ENCODE measurements around the gene DMD. TPM values are rescaled to one million over a fixed set of nuclear protein-coding genes. Genes with fewer than 3 reads are reported as not detected.
"Not testable (repeated sequence)": the region's sequence is repeated elsewhere in the genome, so short reads cannot be mapped to it uniquely, and the experiment has no call there.

Gene DMD
- total RNA-seq, 6 experiments from 2014 or later = 18.7 to 43.4 (median 32.9) TPM

DNA sequence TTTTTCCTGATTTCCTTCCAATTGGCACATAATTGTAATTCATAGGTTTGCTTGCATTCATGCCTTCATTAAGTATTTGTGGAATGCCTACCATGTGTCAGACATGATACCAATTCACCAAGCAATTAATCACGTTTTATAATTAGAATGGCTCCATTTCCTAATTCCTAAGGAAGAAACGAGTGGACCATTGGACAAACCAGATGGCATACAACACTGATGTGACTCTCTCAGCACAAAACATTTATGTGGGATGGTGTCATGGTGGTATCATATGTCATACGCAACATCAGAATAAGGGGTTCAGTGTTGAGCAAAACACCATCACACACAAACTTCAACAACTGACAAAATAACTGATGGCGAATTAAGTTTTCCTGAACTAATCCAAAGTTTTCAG, 502.8 kb downstream of the DMD start:
- Histone ChIP-seq H3K9me3 (no peaks in the 10 kb centered on the region), H3K36me3 (no peaks in the 10 kb centered on the region), H3K27me3 (no peaks in the 10 kb centered on the region), H3K4me3 (no peak overlapping the region), H3K4me1 (no peaks in the 10 kb centered on the region), H3K27ac (no peak overlapping the region)
- intact Hi-C loops (cut with DNase I) = no loop called here
- ATAC-seq (no peak), DNase-seq (no peak)
- WGBS (ENCODE audit: insufficient coverage, low coverage, low lambda C conversion rate, missing lambda C conversion rate) = 49% methylated on average over 4 of the region's 4 CpGs
- no peak for TF ChIP-seq POLR2A (IDR thresholded peaks at IDR 0.05)
- TF ChIP-seq, protein P1, sequence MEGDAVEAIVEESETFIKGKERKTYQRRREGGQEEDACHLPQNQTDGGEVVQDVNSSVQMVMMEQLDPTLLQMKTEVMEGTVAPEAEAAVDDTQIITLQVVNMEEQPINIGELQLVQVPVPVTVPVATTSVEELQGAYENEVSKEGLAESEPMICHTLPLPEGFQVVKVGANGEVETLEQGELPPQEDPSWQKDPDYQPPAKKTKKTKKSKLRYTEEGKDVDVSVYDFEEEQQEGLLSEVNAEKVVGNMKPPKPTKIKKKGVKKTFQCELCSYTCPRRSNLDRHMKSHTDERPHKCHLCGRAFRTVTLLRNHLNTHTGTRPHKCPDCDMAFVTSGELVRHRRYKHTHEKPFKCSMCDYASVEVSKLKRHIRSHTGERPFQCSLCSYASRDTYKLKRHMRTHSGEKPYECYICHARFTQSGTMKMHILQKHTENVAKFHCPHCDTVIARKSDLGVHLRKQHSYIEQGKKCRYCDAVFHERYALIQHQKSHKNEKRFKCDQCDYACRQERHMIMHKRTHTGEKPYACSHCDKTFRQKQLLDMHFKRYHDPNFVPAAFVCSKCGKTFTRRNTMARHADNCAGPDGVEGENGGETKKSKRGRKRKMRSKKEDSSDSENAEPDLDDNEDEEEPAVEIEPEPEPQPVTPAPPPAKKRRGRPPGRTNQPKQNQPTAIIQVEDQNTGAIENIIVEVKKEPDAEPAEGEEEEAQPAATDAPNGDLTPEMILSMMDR (IDR thresholded peaks at IDR 0.05) = no peak

DNA sequence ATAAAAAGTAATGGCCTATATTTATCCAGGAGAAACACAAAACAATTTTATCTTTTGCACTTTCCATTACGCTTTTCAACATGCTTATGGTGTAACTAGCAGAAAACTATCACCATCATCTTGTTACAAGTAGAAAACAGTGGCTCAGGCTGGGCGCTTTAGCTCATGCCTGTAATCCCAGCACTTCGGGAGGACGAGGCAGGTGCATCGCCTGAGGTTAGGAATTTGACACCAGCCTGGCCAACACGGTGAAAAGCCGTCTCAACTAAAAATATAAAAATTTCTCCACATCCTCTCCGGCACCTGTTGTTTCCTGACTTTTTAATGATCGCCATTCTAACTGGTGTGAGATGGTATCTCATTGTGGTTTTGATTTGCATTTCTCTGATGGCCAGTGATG, 506.0 kb downstream of the DMD start:
- H3K4me1 ChIP-seq; DNase-seq; H3K4me3 ChIP-seq; H3K9me3 ChIP-seq; H3K27me3 ChIP-seq; H3K27ac ChIP-seq; ATAC-seq; intact Hi-C loops (cut with DNase I); H3K36me3 ChIP-seq: not testable (repeated sequence)
- WGBS (ENCODE audit: insufficient coverage, low coverage, low lambda C conversion rate, missing lambda C conversion rate) = 69% methylated on average over 9 of the region's 9 CpGs

DNA sequence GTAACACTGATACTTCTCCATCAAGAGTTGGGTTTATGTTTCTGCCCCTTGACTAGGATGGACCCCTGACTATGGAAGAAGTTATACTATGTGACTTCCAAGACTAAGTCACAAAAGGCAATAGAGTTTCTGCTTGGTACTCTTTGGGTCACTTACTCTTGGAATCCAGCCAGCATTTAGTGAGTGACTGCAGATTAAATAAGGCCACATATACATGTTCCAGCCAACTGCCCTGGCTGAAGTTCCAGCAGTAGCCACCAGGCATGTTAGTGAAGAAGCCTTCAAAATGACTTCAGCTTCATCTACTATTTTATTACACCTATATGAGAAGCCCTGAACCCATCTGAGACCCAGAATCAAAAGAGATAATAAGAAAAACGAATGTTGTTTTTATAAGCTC, 524.0 kb downstream of the DMD start:
- H3K4me1 ChIP-seq = no peaks in the 10 kb centered on the region
- 10% methylated on average over 1 of the region's 1 CpG for WGBS (ENCODE audit: insufficient coverage, low coverage, low lambda C conversion rate, missing lambda C conversion rate)
- H3K27me3 ChIP-seq = peaks cover 0 to 3% of the 10 kb centered on the region in 2 donors
- TF ChIP-seq, protein P1 (IDR thresholded peaks at IDR 0.05) = no peak
- no peak for TF ChIP-seq POLR2A (IDR thresholded peaks at IDR 0.05)
- H3K4me3 ChIP-seq = no peak overlapping the region
- no peak overlapping the region for H3K27ac ChIP-seq
- DNase-seq = no peak
- no peaks in the 10 kb centered on the region for H3K36me3 ChIP-seq
- no peaks in the 10 kb centered on the region for H3K9me3 ChIP-seq
- ATAC-seq = no peak
- intact Hi-C loops (cut with DNase I) = no loop called here

DNA sequence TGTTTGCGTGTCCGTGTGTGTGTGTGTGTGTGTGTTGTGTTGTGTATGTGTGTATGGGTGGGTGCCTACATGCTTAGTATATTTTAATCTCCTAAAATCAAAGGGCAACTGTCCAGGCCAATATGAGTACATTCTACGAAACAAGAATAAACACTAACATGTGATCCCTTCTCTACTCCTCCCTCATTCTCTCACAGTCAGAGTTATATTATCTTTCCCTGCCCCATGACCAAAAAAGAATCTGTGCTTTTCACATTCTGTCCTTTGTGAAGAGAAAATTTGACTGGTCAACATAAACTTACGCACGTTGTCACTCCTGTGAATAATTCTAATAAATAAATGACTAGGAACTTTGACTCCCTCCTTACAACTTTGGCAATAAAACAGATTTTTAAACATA, 532.9 kb downstream of the DMD start:
- intact Hi-C loops (cut with DNase I) = no loop called here

DNA sequence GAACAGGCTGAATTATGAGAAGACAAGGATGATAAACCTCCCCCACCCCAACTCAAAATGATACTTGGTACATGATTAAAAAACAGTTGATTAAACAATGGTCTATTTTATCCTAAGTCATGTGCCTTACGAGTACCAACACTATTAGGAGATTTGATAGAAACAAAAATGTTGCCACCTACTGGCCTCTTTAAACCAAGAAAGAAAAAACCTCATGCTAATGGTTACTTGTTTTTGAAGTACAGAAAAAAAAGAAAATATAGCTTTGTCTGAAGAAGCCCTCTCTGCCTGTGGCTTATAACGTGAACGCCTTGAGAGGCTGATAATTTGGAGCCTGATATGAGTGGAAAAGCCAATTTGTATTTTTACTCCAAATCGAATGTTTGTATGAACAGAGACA, 538.2 kb downstream of the DMD start:
- Histone ChIP-seq H3K36me3 (no peaks in the 10 kb centered on the region), H3K9me3 (no peaks in the 10 kb centered on the region), H3K4me3 (no peak overlapping the region), H3K27me3 (peaks cover 0 to 2% of the 10 kb centered on the region in 2 donors), H3K27ac (no peak overlapping the region), H3K4me1 (no peaks in the 10 kb centered on the region)
- 12% methylated on average over 4 of the region's 4 CpGs for WGBS (ENCODE audit: insufficient coverage, low coverage, low lambda C conversion rate, missing lambda C conversion rate)
- intact Hi-C loops (cut with DNase I) = no loop called here
- TF ChIP-seq, protein P1 (IDR thresholded peaks at IDR 0.05) = peak in 2 of 4 donors; percentile 31 to 41
- TF ChIP-seq POLR2A (IDR thresholded peaks at IDR 0.05) = no peak
- DNase-seq = no peak
- no peak for ATAC-seq

More for the DNA sequence above, 532.9 kb downstream of the DMD start:
- H3K27me3 ChIP-seq = peaks cover 2% of the 10 kb centered on the region in 2 donors
- ATAC-seq (no peak), DNase-seq (no peak)
- no peak for TF ChIP-seq POLR2A (IDR thresholded peaks at IDR 0.05)
- TF ChIP-seq, protein P1 (IDR thresholded peaks at IDR 0.05) = no peak
- H3K36me3 ChIP-seq = no peaks in the 10 kb centered on the region
- H3K27ac ChIP-seq = no peak overlapping the region
- no peak overlapping the region for H3K4me3 ChIP-seq
- no peaks in the 10 kb centered on the region for H3K9me3 ChIP-seq
- WGBS (ENCODE audit: insufficient coverage, low coverage, low lambda C conversion rate, missing lambda C conversion rate) = 65% methylated on average over 5 of the region's 5 CpGs
- H3K4me1 ChIP-seq = no peaks in the 10 kb centered on the region
